ENCODE results near the gene GBE1.
"Not testable (repeated sequence)": the region's sequence is repeated elsewhere in the genome, so short reads cannot be mapped to it uniquely, and the experiment has no call there.

Gene GBE1

DNA sequence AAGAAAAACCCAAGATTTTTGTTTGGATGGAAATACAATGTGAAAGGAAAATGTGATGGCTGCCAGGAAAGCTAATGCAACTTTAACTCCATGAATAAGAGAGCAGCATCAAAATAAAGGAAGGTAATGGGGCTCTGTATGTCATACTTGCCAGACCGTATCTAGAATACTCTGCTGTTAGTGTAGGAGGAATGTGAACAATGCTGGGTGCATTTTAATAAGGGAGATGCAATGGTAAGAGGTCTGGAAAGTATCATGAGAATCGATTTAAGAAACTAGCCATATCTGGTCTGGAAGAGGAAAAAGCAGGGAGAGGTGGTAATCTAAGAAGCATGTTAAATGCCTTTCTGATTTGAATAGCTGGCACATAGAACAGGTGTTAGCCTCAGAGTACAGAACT lies 239.6 kb downstream of the GBE1 start:
- H3K27me3 Mint-ChIP-seq, result no peaks in the 10 kb centered on the region

DNA sequence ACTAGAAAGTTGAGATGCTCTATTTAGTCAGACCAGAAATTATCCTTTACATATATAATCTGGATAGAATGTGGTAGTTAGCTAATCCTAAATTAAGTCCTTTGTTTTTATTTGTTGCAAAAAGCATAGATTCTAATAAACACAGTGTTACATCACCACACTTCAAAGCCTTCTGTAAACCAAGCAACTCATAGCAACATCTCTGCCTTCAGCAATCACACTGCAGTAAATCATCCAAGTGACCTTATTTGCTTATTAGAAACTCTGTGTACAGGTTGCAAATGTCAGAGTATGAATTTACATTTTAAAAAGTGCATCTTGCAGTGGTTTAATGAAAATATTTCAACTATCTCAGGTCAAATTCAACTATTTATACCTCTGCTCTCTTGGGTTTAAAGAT lies 242.5 kb downstream of the GBE1 start:
- Mint-ChIP-seq H3K4me1 (ENCODE audit: low read depth) (no peaks in the 10 kb centered on the region), H3K27me3 (no peaks in the 10 kb centered on the region), H3K9me3 (no peaks in the 10 kb centered on the region), H3K36me3 (ENCODE audit: low read depth) (no peaks in the 10 kb centered on the region), H3K27ac (no peak overlapping the region), H3K4me3 (no peak overlapping the region)

More for the DNA sequence above, 239.6 kb downstream of the GBE1 start:
- no peak overlapping the region for H3K4me3 Mint-ChIP-seq
- no peaks in the 10 kb centered on the region for H3K4me1 Mint-ChIP-seq (ENCODE audit: low read depth)
- H3K9me3 Mint-ChIP-seq, result peaks cover 6% of the 10 kb centered on the region
- no peak overlapping the region for H3K27ac Mint-ChIP-seq
- H3K36me3 Mint-ChIP-seq (ENCODE audit: low read depth), result peaks cover 11% of the 10 kb centered on the region

DNA sequence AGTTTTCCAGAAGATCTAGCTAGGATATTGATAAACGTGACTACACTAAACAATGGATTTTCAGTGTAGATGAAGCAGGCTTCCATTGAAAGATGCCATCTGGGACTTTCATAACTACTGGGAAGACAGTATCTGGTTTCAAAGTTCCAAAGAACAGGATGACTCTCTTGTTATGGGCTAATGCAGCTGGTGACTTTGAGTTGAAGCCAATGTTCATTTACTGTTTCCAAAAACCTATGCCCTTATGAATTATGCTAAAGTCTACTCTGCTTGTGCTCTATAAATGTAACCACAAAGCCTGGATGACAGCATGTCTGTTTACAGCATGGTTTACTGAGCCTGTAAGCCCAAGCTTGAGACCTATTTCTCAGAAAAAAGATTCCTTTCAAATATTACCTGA lies 245.4 kb downstream of the GBE1 start:
- Mint-ChIP-seq H3K36me3 (ENCODE audit: low read depth) (no peaks in the 10 kb centered on the region), H3K27ac (no peak overlapping the region), H3K4me1 (ENCODE audit: low read depth) (no peaks in the 10 kb centered on the region), H3K4me3 (no peak overlapping the region), H3K27me3 (no peaks in the 10 kb centered on the region), H3K9me3 (no peaks in the 10 kb centered on the region)

DNA sequence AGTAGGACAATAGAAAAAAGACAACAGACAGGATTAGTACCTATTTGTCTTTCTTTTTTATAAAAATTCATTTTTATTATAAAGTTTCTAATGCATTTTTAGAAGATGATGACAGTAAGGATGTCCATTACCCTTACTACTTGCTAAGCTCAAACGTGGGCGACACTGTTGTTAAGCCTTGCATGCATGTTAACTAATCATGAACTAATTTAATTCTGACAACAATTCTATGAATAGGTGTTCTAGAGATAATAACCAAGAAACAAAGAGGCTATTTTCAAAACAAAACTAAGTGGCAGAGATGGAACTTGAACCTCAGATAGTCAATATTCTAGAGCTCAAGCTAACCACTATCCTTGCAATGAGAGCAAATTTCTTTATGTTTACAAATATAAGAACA lies 247.9 kb downstream of the GBE1 start:
- Mint-ChIP-seq H3K4me1 (ENCODE audit: low read depth) (no peaks in the 10 kb centered on the region), H3K9me3 (no peaks in the 10 kb centered on the region), H3K4me3 (no peak overlapping the region), H3K27me3 (no peaks in the 10 kb centered on the region), H3K36me3 (ENCODE audit: low read depth) (no peaks in the 10 kb centered on the region), H3K27ac (no peak overlapping the region)

DNA sequence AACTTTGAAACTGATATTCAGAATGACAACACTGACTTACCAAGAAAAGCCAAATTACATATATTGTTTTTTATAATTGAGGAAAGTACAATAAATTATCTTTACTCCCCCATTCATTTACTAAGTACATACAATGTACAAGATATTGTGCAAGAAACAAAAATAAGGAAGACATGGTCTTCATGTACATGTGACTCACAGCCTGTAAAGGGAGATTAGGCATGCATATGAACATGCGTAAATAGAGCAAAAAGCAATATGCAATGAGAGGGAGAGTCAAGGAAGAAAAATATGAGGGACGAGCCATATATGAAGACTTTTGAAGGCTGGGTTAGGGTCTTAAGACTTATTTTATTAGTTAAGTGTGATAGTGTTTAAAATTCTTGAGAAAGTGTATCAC lies 258.4 kb downstream of the GBE1 start:
- Mint-ChIP-seq H3K36me3 (ENCODE audit: low read depth) (peaks cover 26% of the 10 kb centered on the region), H3K4me3 (no peak overlapping the region), H3K27me3 (no peaks in the 10 kb centered on the region), H3K4me1 (ENCODE audit: low read depth) (no peaks in the 10 kb centered on the region), H3K9me3 (no peaks in the 10 kb centered on the region), H3K27ac (no peak overlapping the region)

DNA sequence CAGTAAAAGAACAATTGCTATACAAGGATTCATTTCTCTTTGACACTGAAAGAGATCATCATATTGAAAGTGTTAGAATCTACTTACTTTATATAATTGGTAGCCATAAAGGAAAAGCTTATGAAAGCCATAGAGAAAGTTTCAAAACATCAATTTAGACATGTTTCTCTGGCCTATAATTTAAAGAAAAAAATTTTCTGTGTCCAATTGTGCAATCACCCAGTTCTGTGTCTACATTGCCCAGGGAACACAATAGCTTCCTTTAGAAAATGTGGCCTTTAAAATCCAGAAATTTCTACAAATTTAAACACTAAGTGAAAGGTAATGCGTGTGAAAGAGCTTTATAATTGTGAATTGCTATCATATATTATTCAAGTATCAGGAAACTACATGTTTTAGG lies 259.2 kb downstream of the GBE1 start:
- Mint-ChIP-seq H3K36me3 (ENCODE audit: low read depth) (peaks cover 22% of the 10 kb centered on the region), H3K9me3 (no peaks in the 10 kb centered on the region), H3K4me1 (ENCODE audit: low read depth) (no peaks in the 10 kb centered on the region), H3K27me3 (no peaks in the 10 kb centered on the region), H3K4me3 (no peak overlapping the region), H3K27ac (no peak overlapping the region)

DNA sequence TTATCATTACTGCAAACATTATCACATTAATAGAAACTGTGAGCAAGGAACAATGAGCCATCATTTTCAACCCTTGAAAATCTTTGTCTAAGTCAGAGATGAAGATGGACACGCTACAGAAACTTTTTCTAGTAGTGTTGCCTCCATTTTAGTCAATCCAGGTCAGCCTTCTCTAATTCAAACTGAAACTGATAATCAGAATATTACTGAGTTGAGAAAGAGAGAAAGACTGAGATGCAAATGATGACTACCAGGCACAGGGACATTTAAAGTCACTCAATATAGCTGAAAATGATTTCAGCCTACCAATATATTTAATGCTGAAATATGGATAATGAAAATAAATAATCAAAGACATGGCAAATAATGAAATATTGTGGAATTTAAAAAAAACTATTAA lies 261.4 kb downstream of the GBE1 start:
- Mint-ChIP-seq H3K4me1 (ENCODE audit: low read depth) (no peaks in the 10 kb centered on the region), H3K27me3 (no peaks in the 10 kb centered on the region), H3K27ac (no peak overlapping the region), H3K9me3 (no peaks in the 10 kb centered on the region), H3K36me3 (ENCODE audit: low read depth) (peaks cover 6% of the 10 kb centered on the region), H3K4me3 (no peak overlapping the region)

DNA sequence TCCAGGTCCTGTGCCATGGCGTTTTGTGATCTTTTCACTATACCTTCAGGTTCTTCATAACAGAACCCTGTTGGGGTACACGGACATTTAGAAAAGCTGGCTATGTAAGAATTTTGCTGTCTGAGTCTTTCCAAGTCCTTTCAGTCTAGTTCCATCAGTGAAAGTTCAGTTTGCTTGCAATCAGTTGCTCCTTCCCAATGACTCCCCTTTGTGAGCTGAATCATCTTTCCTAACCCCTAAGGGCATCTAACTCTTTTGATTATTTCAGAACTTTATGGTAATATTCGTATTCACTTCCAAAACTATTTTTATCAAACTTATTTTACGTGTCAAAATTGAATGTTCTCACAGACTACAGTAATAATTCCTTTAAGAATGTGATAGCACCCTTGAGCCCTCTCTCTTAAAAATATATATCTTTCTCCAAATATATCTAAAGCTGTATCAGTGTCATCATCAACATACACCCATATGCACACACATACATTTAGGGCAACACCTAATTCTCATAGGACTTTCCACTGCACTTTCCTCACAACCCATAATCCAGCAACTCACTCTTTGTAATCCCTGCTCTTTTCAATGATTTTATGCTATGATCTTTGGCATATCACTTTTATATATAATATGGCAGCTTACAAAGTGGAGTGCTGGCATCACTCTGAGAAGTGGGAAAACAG lies 263.7 kb downstream of the GBE1 start:
- Mint-ChIP-seq H3K27ac (no peak overlapping the region), H3K27me3 (no peaks in the 10 kb centered on the region), H3K36me3 (ENCODE audit: low read depth) (no peaks in the 10 kb centered on the region), H3K9me3 (no peaks in the 10 kb centered on the region), H3K4me1 (ENCODE audit: low read depth) (no peaks in the 10 kb centered on the region), H3K4me3 (no peak overlapping the region)

DNA sequence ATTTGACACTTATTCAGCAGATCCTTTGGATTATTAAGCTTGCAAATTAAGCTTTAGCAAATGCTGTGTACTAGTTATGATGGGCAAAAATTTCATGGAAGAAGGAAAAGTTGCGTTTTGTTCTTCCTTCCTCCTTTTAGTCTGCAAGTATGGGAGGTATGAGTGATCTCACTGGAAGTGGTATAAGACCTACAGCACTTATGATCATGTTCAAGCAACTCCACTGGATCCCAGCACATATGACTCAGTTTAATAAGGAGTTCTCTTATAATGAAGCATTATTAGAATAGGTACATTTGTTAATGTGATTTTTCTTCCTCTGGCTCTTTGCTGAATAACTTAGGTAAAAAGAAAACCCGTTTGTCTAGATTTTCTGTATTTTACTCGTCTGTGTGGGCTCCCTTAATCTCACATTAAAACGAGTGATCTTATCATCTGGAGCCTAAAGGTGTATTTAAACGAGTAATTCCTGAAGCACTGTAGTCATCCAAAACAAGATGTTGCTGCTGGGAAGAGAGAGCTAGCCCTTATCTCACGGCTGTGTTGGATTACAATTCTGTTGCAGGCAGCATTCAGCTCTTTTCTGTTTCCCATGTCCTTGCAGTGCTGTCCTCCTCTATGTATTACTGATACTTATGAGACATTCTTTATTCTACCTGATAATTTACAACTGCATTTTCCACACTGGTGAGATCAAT lies 264.9 kb downstream of the GBE1 start:
- no peak overlapping the region for H3K4me3 Mint-ChIP-seq
- no peaks in the 10 kb centered on the region for H3K9me3 Mint-ChIP-seq
- H3K27me3 Mint-ChIP-seq, result no peaks in the 10 kb centered on the region
- no peaks in the 10 kb centered on the region for H3K4me1 Mint-ChIP-seq (ENCODE audit: low read depth)
- H3K27ac Mint-ChIP-seq, result no peak overlapping the region
- H3K36me3 Mint-ChIP-seq (ENCODE audit: low read depth), result no peaks in the 10 kb centered on the region

DNA sequence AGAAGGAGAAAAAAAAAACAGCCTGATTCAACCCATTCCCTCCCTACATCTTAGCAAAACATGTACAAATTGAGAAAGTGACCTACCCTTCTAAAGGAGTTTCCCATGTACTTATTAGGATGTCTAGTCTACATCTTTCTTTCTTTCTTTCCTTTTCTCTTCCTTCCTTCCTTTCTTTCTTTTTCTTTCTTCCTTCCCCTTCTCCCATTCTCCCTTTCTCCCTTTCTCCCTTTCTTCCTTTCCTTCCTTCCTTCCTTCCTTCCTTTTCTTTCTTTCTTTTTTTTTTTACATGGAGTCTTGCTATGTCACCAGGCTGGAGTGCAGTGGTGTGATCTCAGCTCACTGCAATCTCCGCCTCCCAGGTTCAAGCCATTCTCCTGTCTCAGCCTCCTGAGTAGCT lies 269.0 kb downstream of the GBE1 start:
- H3K4me3 Mint-ChIP-seq; H3K27ac Mint-ChIP-seq; H3K9me3 Mint-ChIP-seq; H3K36me3 Mint-ChIP-seq (ENCODE audit: low read depth); H3K27me3 Mint-ChIP-seq; H3K4me1 Mint-ChIP-seq (ENCODE audit: low read depth): not testable (repeated sequence)

DNA sequence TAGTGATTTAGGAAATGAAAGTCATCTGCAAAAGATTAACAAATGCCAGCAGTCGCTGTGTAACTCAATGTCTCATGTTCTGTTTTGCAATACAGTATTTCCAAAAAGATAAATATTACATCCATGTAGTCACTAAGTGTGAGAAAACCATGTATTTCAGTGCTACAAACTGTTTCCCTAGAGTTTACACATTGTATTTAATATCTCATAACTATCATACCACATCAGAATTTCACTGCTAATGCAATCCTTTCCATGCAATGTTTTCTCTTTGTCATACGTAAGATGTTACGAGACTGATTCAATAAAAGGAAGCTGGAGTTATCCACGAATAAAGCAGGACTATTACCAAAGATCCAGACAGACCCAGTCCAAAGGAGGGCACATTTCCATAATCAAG lies 269.4 kb downstream of the GBE1 start:
- Mint-ChIP-seq H3K27ac (no peak overlapping the region), H3K27me3 (no peaks in the 10 kb centered on the region), H3K4me1 (ENCODE audit: low read depth) (no peaks in the 10 kb centered on the region), H3K9me3 (no peaks in the 10 kb centered on the region), H3K4me3 (no peak overlapping the region), H3K36me3 (ENCODE audit: low read depth) (peaks cover 4% of the 10 kb centered on the region)

DNA sequence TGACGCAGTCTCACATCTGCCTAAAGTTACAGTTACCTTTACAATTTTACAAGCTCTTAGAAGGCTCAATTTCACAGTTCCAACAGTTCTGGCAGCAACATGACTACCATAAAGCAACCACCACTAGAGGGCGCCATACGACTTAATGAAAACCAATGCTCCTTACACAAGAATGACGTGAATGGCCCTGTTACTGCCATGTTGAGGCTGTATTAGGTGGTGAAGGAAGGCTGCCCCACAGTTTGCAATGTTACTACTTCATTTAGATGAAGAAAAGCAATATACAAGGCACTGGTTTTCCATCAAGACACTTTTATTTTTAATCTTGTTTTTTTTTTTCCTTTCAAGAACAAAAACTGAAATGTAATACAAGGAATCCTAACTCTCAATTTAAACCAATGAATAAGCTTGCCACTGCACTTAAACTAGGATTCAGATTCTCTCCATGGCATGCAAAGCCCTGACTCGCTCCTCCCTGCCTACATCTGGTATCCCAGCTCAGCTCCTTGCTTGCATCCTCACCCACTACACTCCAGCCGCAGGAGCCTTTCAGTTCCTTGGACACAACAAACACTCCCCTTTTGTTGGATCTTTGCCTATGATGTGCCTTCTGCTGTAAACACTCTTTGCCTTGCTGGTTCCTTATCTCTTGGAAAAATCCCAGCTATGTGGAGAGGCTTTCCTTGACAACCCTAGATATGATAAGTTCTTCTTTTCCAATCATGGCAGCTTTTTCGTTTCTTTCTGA lies 270.7 kb downstream of the GBE1 start:
- no peak overlapping the region for H3K27ac Mint-ChIP-seq
- peaks cover 4% of the 10 kb centered on the region for H3K36me3 Mint-ChIP-seq (ENCODE audit: low read depth)
- H3K4me3 Mint-ChIP-seq, result no peak overlapping the region
- H3K27me3 Mint-ChIP-seq, result no peaks in the 10 kb centered on the region
- H3K9me3 Mint-ChIP-seq, result no peaks in the 10 kb centered on the region
- no peaks in the 10 kb centered on the region for H3K4me1 Mint-ChIP-seq (ENCODE audit: low read depth)

DNA sequence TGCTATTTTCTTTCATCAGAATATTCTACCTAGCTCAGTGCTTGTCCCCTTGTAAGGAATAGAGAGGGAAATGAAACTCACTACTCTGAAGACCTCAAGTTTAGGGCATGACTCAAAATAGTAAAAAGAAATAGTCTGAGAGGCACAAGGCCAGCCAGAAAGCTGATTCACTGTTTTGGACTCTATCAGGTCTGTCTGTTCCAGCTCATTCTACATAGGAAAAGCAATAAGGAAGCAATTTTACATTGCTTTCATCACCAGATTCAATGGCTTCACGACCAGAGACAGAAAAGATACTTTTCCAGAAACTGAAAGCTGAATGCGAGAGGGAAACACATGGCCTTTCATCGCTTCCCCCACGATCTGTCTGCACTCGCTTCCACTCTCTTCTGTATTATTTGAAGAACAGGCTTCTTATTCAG lies 276.0 kb downstream of the GBE1 start:
- no peaks in the 10 kb centered on the region for H3K4me1 Mint-ChIP-seq (ENCODE audit: low read depth)
- H3K4me3 Mint-ChIP-seq, result no peak overlapping the region
- no peak overlapping the region for H3K27ac Mint-ChIP-seq
- H3K36me3 Mint-ChIP-seq (ENCODE audit: low read depth), result peaks cover 4% of the 10 kb centered on the region
- H3K27me3 Mint-ChIP-seq, result no peaks in the 10 kb centered on the region
- H3K9me3 Mint-ChIP-seq, result no peaks in the 10 kb centered on the region

DNA sequence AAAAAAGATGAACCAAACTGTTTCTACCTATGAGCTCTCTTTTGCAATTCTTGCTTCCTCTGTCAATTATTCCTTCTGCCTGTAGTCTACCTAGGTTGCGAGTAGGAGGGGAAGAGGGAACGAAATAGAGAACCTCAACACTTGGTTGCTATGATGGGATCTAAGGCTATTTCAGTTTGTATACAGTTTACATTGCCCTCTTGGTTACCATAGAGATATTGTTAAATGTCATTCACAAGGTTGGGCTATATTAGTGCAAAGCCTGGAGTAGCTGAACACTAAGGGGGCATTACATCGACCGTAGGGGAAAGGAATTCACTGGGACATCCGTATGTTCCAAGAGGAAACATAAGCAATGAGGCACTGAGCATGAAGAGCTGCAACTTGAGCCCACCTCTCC lies 276.9 kb downstream of the GBE1 start:
- Mint-ChIP-seq H3K4me1 (ENCODE audit: low read depth) (no peaks in the 10 kb centered on the region), H3K9me3 (no peaks in the 10 kb centered on the region), H3K36me3 (ENCODE audit: low read depth) (no peaks in the 10 kb centered on the region), H3K4me3 (no peak overlapping the region), H3K27me3 (no peaks in the 10 kb centered on the region), H3K27ac (no peak overlapping the region)

DNA sequence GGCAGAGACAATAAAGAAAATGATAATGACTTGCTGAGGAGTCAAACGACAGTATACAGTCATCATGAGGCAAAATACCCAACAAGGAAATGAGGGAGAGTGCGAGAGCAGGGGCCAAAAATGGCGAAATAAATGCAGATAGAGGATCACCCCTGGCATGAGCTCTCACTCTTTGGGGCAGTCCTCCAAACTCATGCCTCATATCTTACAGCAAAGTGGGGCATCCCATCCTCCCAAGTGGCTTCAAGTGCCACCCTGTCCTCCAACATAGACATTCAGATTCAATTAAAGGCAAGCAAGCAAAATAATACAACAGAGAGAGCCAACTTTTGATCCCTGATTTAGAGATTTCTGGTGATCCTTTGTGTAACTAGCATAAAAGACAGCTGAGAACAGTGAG lies 278.4 kb downstream of the GBE1 start:
- Mint-ChIP-seq H3K4me3 (no peak overlapping the region), H3K27me3 (no peaks in the 10 kb centered on the region), H3K27ac (no peak overlapping the region), H3K36me3 (ENCODE audit: low read depth) (no peaks in the 10 kb centered on the region), H3K9me3 (no peaks in the 10 kb centered on the region), H3K4me1 (ENCODE audit: low read depth) (no peaks in the 10 kb centered on the region)
